ACHN (cell line): ENCODE data around the gene BCL2.
A peak's percentile ranks its signal among the peaks of the same experiment; 100 is the strongest.
"Not testable (repeated sequence)": the region's sequence is repeated elsewhere in the genome, so short reads cannot be mapped to it uniquely, and the experiment has no call there.

Experiments
- DNase-seq: peaks from one replicate; pipeline ENCODE4 v3.0.0-alpha.2; 2015
- in situ Hi-C: cut with HindIII; loops from 2 replicates; pipeline ENCODE4 v1.10.0; 2017; ENCODE audit warnings: low sequenced_read_pairs, low pct_ligation_motif_present, low pct_unique_long_range_greater_than_20kb

Gene BCL2

GRCh38 chr18:63319383-63320122 is at the start of gene BCL2:
Gene BCL2 (minus strand): TSS chr18:63319769.
- DNase-seq, result peak; percentile 50
- in situ Hi-C loops, result loop anchor here (25.0 kb wide), 1 partner anchor 182 kb away; no protein-coding TSS in a partner anchor

GRCh38 chr18:63368611-63369010 is 49.0 kb upstream of the BCL2 start:
- in situ Hi-C loops, result no loop called here
- no peak for DNase-seq

GRCh38 chr18:63367053-63367953 is 47.7 kb upstream of the BCL2 start, which contains the start of gene KDSR:
Gene KDSR (minus strand): TSS chr18:63367206. CDS start chr18:63367118, 88 bp downstream.
- peak; percentile 97 for DNase-seq
- in situ Hi-C loops, result no loop called here

DNA sequence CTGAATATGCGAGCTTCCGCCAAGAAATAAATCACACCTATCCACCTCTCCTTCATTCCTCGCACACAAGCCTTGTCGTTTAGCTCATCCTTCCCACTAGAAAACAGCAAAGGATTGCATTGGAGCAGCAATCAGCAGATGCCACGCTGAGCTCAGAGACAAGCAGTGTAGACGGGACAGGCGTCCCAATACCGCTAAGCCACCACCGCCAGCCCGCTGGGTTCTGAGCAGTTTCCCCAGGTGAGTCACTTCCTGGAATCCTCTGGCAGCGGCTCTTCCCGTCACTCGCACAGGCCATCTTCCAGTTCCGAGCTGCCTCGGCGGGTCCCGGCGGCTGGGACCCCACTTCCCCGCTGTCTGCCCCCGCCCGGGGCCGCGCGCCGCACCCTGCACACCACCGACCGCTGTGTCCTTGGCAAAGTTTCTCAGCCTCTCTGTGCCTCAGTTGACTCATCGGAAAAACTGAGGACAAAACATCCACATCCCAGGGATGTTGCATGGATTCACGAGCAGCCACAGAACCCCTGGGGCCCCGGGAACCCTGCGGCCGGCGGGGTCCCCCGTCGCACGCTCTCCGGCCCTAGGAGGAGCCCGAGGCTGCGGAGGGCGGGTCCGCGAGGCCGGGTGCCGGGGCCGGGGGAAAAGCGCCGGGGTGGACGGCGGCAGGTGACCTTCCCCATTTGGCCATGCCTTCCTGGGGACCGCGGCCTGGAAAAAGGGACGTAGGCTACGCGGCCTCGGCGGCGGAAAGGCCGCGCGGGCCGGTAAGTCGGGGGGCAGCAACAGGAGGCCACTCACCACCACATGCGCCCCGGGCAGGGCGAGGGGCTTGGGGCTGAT is 46.9 kb upstream of the BCL2 start:
- in situ Hi-C loops, result no loop called here
- peak; percentile 74 for DNase-seq

DNA sequence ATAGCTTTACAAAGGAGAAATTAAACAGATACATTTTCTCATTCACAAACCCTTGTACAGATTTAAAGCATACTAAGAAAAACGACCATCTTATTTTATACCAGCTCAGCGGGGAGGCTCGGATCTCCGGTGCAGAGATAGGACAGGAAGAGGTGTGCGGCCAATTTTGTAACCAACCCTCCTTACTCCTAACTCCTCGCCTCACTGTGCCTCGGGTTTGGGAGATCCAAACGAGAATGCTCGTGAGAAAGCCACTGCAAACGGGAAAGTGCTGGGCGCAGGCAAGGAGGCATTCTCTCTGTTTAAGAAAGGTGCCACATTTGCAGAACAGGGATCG is 46.3 kb upstream of the BCL2 start:
- in situ Hi-C loops, result no loop called here
- DNase-seq, result peak; percentile 15

DNA sequence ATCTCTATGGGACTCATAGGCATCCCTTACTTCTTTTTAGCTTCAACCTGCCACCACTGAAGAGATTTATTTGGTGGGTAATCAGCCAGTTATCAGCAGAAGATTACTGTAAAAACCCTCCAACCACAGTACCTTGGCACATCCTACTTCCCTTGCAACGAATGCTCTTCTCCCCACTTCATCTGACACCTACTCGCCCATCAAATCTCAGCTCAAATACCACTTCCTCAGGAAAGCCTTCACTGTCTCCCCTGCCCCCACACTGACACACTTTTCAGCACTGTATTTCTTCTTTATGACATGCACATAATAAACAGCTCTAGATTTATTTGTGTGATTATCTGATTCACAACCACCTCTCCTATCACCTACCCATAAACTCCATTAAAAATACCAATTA is 44.4 kb upstream of the BCL2 start:
- DNase-seq, result no peak
- in situ Hi-C loops, result no loop called here

DNA sequence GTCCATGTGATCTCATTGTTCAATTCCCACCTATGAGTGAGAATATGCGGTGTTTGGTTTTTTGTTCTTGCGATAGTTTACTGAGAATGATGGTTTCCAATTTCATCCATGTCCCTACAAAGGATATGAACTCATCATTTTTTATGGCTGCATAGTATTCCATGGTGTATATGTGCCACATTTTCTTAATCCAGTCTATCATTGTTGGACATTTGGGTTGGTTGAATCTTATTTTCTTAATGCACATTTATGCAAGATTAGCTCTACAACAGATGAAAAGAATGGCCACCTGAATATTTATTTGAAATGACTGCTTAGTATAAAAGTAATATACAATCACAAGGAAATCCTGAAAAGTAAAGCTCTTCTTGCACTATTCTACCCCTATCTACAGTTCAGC is 43.9 kb upstream of the BCL2 start:
- DNase-seq, in situ Hi-C loops: not testable (repeated sequence)

GRCh38 chr18:63356272-63356896 is 36.8 kb upstream of the BCL2 start:
- in situ Hi-C loops, result no loop called here
- no peak for DNase-seq

DNA sequence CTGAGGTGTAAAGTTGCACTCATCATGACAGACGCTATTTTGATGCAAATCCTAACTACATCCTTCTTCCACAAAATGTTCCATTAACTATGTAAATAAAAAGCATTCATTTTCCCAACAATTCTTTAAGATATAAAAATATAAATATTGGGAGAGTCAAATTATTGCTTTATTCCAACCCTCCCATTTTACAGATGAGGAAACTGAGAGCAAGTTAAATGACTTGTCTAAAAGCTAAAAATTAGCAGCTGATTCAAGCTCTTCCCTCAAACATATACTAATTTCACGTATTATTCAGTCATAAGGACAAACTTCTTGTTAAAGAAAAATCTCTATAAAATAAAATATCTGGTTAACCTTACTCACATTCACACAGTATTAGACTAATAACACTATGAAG is 30.7 kb upstream of the BCL2 start:
- in situ Hi-C loops, result no loop called here
- DNase-seq, result no peak

GRCh38 chr18:63348508-63349136 is 29.1 kb upstream of the BCL2 start:
- no peak for DNase-seq
- in situ Hi-C loops, result loop anchor here (25.0 kb wide), 1 partner anchor 336 kb away; no protein-coding TSS in a partner anchor

DNA sequence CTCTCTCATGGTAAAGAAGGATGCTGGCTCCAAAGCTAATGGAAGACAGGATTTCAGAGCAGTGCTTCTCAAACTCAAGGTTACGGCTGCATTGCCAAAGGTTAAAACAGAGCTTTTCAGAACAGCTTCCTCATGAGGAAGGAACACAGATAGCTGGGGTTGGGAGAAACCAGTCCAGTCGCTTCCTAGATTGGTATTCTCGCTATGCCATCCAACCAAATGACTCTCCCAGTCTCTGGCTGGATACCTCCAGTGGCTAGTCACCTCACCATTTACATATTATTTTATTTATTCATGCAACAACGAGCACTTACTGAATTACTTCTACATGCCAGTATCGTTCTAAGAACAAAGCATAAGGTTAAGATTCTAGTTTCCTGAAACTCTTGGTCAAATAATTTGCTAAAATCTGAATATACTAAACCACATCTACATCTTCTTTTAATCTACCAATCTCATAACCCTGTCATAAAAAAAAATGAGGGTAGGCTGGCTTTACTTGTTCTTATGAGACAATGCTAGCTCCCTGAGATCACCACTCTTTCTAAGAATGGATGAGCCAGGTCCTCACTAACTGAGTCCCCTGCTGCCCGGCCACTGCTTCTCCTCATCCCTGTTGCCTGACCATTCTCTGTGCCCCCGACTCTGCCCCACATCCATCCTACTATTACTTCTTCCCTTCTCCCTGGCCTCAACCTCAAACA is 27.1 kb upstream of the BCL2 start:
- no peak for DNase-seq
- in situ Hi-C loops, result loop anchor here (25.0 kb wide), 1 partner anchor 334 kb away; no protein-coding TSS in a partner anchor

GRCh38 chr18:63346031-63346430 is 26.5 kb upstream of the BCL2 start:
- DNase-seq, result no peak
- in situ Hi-C loops, result loop anchor here (25.0 kb wide), 1 partner anchor 334 kb away; no protein-coding TSS in a partner anchor

- in situ Hi-C loops, result loop anchor here (25.0 kb wide), 1 partner anchor 333 kb away; no protein-coding TSS in a partner anchor
- no peak for DNase-seq
Measured at GRCh38 chr18:63344918-63345317, 25.3 kb upstream of the BCL2 start.

GRCh38 chr18:63344263-63344662 is 24.7 kb upstream of the BCL2 start:
- DNase-seq, result no peak
- in situ Hi-C loops, result loop anchor here (25.0 kb wide), 1 partner anchor 332 kb away; no protein-coding TSS in a partner anchor

DNA sequence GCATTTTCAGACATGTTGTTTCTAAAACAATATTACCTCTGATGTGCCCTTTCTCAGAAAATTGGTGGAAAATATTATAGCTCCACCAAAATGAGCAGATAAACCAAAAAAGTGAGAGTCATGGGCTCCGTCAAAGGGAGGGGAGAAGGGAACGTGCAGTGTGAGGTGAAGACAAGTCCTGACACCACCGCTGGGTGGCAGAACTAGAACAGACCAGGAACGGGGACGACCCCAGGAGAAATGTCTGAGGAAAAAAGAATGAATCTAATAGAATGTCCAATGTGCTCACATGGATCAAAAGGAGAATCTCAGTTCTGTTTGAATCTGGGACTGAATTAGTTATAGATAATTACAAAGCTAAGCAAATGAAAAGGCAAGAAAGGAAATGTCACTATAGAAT is 22.6 kb upstream of the BCL2 start:
- in situ Hi-C loops, result loop anchor here (25.0 kb wide), 1 partner anchor 330 kb away; no protein-coding TSS in a partner anchor
- DNase-seq, result peak; percentile 32

DNA sequence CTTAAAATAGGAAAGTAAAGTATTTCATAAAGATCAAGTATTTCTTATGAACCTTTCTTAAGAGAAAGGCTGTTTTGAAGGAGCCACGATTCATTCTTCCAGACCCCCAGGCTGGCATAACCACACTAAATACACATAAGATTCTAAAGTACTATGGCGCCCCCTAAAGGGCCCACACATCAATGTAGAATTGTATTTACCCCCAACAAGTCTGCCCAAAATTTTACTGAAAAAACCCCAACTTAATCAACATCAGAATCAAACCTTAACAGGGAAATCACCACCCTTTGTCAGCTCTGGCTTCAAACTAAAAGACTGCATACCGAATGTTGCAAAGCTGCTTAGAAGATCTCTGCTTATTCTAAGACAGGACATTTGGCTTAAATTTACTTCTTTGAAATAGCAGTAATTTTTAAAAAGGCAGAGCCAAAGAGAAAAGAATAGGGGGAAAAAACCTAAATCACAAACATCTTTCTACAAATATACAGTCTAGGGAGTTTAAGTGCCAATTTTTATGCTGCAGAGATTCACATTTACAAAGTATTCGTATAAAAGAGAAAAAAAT is 20.4 kb upstream of the BCL2 start:
- in situ Hi-C loops, result loop anchor here (25.0 kb wide), 1 partner anchor 328 kb away; no protein-coding TSS in a partner anchor
- peak; percentile 48 for DNase-seq
